Glomerular visceral epithelial cell (primary cell): ENCODE data around the gene RFNG.

Source experiments
- DNase-seq: peaks from one replicate; pipeline ENCODE4 v3.0.0-alpha.2; 2016; ENCODE audit errors: extremely low spot score

RFNG gene

GRCh38 chr17:81999976-82000802, 51.4 kb downstream of the RFNG start:
- DNase-seq, result no peak

- no peak for DNase-seq
Observed at GRCh38 chr17:81999587-81999975, 52.0 kb downstream of the RFNG start.

GRCh38 chr17:81998691-81999438, 52.7 kb downstream of the RFNG start:
- no peak for DNase-seq

- no peak for DNase-seq
Observed at GRCh38 chr17:81998212-81998611, 53.4 kb downstream of the RFNG start.
